8988T (cell line): ENCODE results near the gene IL4R.

Source experiments
- DNase-seq: peaks from one replicate; pipeline ENCODE4 v3.0.0; 2011

The IL4R gene

DNA sequence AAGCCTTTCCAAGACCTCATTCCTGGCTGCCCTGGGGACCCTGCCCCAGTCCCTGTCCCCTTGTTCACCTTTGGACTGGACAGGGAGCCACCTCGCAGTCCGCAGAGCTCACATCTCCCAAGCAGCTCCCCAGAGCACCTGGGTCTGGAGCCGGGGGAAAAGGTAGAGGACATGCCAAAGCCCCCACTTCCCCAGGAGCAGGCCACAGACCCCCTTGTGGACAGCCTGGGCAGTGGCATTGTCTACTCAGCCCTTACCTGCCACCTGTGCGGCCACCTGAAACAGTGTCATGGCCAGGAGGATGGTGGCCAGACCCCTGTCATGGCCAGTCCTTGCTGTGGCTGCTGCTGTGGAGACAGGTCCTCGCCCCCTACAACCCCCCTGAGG, 49.5 kb downstream of the IL4R start:
- DNase-seq: no peak

GRCh38 chr16:27363797-27364196, 50.0 kb downstream of the IL4R start:
- DNase-seq: no peak

- no peak for DNase-seq
Observed at GRCh38 chr16:27364493-27365141, 50.8 kb downstream of the IL4R start.

DNA sequence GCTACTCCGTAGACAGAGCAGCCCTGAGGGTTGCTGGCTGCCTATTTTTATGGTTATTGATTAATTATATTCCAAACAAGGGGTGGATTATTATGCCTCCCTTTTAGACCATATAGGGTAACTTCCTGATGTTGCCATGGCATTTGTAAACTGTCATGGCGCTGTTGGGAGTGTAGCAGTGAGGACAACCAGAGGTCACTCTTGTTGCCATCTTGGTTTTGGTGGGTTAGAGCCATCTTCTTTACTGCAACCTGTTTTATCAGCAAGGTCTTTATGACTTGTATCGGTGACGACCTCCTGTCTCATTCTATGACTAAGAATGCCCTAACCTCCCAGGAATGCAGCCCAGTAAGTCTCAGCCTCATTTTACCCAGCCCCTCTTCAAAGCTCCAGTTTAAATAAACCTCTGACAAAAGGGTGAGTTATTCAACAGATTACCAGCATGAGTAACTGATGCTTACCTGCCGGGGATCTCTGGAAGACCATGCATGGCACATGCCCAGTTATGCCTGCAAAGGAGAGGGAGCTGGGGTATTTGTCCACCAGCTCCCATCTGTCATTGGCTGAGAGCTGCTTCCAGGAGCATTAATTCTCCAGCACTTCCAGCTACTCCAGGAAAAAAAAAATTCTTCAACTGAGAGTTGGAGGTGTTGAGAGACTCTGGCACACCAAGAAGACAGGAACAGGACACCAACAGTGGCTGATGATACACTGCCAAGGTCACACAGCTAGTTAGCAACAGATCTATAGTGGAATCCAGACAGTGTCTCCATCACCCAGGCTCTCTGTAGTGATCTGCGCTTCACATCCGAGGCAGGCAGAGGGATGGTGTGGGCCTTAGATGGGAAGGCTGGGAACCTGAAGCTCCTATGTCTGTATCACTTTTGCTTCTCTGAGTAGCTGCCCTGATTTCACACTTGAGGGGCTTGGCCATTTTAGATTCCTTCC, 51.6 kb downstream of the IL4R start:
- DNase-seq: no peak

DNA sequence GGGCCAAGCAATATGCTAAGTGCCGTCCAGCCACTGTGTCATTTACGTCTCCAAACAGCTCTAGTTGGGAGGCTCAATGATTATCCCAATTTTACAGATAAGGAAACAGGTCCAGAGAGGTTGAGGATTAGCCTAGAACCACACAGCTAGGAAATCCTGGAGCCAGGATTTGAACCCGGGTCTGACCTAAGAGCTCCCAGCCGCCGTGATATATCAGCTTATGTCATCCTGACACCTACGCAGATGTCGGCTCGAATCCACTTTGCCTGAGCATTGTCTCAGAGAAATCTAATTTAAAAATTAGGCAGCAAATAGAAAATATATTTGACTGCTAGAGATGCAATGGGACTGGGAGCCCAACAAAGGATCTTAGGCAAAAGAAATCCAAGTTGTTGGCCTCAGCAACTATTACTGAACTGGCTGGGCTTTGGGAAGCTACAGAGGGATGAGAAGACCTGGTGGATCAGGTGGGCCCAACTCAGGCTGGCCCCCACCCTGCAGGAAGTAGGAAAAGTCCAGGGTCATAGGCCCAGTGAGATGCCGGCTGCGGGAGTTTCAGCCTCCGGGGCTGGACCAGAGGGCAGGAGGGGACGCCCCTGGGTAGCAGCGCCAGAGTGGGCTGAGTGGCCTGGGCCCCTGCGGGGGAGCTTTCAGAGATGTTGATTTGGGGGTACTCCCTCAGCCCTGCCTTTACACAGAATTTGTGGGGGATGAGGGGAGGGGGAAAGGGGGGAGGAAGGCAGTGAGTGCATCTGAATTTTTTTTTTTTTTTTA, 53.1 kb downstream of the IL4R start:
- DNase-seq: no peak

- DNase-seq: peak; percentile 82
Observed at GRCh38 chr16:27367461-27368357, 53.9 kb downstream of the IL4R start.

- DNase-seq: no peak
Observed at GRCh38 chr16:27368358-27368722, 54.6 kb downstream of the IL4R start.

GRCh38 chr16:27369806-27370205, 56.0 kb downstream of the IL4R start:
- no peak for DNase-seq

DNA sequence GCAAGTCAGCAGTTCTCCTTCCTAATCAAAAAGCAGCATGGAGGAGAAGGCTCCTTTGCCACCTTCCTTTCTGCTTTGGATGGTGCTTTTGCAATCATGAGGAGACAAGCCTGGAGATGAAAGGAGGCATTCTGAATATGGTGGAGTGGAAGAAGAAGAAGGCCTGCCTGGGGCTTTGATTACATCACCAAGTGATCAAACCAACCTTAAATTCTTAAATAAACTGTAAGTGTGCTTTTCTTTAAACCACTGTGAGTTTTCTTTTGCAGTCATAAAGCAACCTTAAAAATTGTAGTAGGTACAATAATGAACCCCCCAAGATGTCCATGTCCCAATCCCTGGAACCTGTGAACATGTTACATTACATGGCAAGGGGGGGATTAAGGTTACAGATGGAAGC, 56.5 kb downstream of the IL4R start:
- DNase-seq: no peak

GRCh38 chr16:27373312-27373711, 59.5 kb downstream of the IL4R start:
- no peak for DNase-seq

GRCh38 chr16:27374221-27374803, 60.5 kb downstream of the IL4R start:
- DNase-seq: no peak

DNA sequence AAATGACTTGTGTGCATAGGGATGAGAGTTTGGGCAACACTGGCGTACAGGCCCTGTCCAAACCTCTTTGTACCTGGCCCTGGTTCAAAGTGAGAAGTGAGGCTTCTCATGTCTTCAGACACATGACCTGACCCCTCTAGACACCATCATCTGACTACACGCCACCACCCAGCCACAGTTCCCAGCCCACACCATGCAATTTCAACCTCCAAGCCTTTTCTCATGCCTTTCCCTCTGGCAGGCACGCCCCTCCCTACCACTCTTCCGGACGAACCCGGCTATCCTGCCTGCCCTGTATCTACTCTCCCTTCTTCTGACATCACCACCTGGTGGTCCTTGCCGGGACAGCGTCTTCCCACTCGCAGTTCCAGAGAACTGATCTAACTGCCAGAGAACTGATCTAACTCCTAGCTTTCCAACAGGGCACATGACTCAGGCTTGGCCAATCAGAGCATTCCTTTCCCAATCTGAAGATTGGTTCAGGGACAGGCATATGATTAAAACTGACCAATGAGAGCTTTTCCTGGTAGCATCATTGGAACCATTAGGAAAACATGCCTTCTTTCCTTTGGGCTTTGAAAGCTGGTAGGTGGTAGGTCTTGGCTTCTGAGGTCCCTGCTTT, 61.1 kb downstream of the IL4R start:
- peak; percentile 69 for DNase-seq

GRCh38 chr16:27377666-27378485, 64.1 kb downstream of the IL4R start:
- no peak for DNase-seq

DNA sequence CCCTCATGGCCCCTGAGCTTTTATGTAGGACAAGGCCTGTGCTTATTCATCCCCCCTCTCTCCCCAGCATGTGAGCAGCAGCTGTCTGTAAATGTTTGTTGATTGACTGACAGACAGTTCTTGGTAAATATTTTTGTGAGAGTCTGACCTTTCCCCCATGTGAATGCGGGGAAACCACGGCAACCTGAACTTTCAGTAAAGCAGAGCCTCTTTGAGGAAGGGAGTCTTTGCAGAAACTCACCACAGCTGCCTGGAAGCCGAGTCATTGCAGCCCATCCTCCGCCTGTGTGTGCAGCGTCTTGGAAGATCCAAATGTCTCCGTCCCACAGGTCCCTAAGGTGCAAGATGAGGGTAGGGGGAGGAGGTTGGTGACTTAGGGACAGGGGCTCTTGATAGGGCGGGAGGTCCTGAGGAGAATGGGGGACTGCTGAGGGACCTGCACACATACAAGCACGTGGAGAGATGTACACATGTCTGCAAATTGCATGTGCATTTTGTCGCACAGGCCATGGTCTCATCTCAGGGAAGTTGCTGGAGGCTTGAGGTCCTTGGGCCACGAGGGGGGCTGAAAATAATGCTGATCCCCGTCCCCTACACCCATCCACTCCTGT, 65.2 kb downstream of the IL4R start:
- no peak for DNase-seq

GRCh38 chr16:27379919-27380318, 66.1 kb downstream of the IL4R start:
- no peak for DNase-seq

DNA sequence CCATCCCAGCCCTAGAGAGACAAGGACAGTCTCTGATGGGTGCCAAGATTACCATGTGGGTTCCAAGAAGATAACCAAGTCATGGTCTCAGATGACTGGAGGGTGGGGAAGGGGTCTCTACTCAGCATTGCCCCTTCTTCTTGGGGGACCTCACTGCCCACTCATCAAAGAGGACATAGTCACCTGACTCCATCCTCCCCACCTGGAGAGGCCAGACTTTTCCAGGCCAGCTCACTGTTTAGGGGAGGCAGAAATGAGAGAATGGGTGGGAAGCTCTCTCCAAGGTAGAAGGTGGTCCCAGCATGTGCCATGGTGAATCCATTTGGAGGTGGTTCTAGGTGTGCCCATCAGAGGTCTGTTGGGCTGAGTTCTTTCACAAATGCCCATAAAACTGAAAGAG, 67.5 kb downstream of the IL4R start:
- no peak for DNase-seq

DNA sequence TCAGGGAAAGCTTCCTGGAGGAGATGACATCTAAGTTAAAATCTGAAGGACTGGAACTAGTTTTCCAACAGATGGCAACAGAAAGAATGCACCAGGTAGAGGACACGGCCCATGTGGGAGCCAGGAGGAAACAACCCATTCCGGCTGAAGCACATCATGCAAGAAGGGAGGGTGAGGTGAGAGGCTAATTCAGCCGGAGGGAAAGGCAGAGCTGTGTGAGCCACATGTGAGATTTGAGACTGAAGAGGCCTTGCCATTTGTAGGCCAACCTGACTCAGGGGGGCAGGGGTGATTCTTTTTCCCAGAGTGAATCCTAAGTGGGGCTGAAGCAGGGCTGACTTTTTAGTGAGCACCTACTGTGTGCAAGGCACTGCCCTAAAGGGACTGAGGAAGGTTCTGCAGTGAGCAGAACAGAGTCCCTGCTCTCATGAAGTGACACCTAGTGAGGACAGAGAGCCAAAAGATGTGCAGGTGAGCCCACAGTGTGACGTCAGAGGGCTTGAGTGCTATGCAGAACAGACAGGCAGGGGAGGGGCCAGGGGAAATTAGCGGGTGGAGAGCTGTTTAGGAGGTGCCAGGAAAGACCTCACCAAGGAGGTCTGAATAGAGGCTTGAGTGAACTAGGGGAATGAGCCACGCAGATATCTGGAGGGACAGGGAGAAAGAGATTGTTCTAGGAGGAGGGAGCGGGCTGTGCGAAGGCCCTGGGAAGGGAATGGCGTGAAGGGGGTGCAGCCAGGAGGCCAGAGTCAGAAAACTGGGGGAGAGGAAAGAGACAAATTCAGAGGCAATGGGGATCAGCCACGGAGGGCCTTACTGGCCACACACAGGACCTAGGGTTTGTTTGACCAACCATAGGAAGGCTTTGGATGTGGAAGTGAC, 68.4 kb downstream of the IL4R start:
- DNase-seq: no peak

DNA sequence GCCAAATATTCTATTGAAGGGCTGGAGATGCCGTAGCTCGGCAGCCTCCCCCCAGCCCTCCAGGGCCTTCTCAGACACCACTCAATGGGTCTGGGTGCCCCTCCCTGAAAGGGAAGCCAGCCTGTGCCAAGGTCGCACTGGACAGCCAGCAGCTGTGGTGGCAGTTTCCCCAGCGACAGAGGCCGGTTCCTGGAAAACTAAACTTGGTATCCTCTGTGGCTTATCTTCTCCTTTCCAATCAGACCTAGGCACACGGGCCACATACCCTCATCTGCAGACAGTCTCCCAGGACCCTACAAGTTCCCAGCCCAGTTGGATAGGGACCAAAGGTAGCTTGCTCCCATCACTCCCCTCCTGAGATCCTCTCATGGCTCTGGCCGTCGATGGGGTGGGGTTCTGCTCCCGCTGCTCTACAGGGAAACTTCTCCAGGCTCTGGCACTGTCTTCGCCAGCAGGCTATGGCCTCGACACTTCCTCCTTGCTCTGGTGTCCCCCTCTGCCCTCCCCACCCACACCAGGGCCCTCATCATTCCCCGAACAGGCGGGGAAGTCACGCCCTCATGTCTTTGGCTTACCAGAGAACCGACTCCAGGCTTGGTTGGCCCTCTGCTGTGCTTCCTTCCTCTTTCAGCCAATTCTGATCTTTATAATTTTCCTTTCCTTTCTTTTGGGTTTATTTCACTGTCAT, 69.9 kb downstream of the IL4R start:
- DNase-seq: no peak

GRCh38 chr16:27384425-27384824, 70.7 kb downstream of the IL4R start:
- no peak for DNase-seq
